GM19043 (cell line): ENCODE measurements around the gene FOXP3.
"Not testable (repeated sequence)": the region's sequence is repeated elsewhere in the genome, so short reads cannot be mapped to it uniquely, and the experiment has no call there.

Experiments used
- ATAC-seq: cut with Tn5 transposase; IDR thresholded peaks from one replicate; pipeline ENCODE4 v1.9.1; 2021; ENCODE audit warnings: low read depth; ENCODE audit not compliant: unreplicated experiment

FOXP3 gene

GRCh38 chrX:49264460-49264859 is at the start of gene FOXP3:
TSS of gene FOXP3 (minus strand) at chrX:49264710. CDS start at chrX:49258505, 6,205 bp downstream.
- no peak for ATAC-seq

DNA sequence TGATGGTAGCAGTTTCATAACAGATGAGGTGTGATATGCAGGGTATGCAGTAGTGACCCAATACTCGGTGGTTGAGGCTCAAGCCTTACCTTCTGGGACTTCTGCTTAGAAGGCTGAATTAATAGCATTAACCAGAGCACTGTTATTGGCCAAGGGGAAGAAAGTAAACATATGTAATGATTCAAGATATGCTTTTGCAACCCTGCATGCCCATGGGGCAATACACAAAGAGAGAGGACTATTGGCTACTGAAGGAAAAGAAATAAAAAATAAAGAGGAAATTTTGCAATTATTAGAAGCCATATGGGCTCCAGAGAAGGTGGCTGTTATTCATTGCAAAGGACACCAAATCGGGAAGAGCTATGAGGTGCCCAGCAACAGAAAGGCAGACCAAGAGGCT is 47.7 kb upstream of the FOXP3 start:
- ATAC-seq, result no peak

GRCh38 chrX:49310371-49310770 is 45.9 kb upstream of the FOXP3 start:
- no peak for ATAC-seq

- no peak for ATAC-seq
Observed at GRCh38 chrX:49309401-49309981, 45.0 kb upstream of the FOXP3 start.

GRCh38 chrX:49308604-49309269 is 44.2 kb upstream of the FOXP3 start:
- ATAC-seq, result no peak

DNA sequence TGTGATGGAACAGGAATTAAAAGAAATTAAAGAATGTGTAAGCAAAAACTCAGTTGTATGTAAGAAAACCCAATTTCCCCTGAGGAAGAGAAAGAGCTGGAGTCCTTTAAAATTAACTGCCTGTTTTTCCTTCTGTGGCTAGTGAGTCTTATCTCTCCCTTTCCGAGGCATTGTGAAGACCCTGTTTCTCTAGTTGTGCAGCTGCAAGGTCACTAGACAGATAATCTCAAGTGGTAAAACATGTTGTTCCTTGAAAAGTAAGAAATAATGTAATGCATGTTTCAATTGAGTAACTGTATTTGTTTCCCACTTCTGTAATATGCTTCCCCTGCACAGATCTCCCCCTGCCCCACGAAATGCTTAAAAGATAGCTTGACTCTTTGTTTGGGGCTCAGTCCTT is 43.3 kb upstream of the FOXP3 start:
- ATAC-seq, result not testable (repeated sequence)

DNA sequence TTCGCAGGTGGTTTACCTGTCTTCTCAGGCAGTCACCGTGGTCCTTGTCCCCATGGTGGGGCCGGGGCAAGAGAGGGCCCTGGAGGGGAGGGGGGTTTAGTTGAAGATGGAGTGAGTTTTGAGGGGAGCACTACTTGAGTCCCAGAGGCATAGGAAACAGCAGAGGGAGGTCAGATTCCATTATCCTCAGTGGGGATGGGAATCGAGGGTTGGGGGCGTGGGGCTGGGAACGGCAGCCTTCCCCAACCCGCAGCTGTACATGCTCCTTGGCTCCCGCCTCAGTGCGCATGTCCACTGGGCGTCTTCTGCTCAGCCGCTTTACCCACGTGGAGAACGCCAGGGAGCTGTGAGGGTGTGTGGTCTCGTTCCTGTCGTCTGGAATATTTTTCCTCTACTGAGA is 38.8 kb upstream of the FOXP3 start, which contains the start of gene GAGE10:
GAGE10 (plus strand) TSS at position 301 of the 400 bp plus-strand sequence. CDS start 1,214 bp downstream, outside the sequence.
- no peak for ATAC-seq

- no peak for ATAC-seq
Observed at GRCh38 chrX:49300703-49301102, 36.2 kb upstream of the FOXP3 start.

- ATAC-seq, result not testable (repeated sequence)
Observed at GRCh38 chrX:49299293-49299692, 34.8 kb upstream of the FOXP3 start.

- ATAC-seq, result no peak
Observed at GRCh38 chrX:49292400-49293362, 28.2 kb upstream of the FOXP3 start.

GRCh38 chrX:49291615-49292337 is 27.3 kb upstream of the FOXP3 start:
- ATAC-seq, result peak; percentile 63

DNA sequence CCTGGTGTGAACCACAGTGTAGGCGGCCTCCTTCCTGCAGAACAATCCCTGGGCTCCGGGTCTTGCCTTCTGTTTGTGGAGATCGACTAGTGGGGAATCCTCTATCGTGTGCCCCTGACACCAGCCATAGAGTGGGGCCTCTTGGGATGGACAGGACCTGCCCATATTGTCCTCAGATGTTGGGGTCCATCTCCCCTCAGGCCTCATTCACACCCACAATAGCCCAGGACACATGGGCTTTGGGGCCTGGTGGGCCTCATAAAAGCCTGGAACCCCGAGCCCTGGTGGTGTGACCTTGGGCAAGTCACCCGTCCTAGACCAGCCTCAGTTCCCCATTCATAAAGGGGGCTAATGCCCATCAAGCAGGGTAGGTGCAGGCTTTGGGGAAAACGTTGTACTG is 25.7 kb upstream of the FOXP3 start:
- no peak for ATAC-seq

- no peak for ATAC-seq
Observed at GRCh38 chrX:49287665-49288064, 23.2 kb upstream of the FOXP3 start.

DNA sequence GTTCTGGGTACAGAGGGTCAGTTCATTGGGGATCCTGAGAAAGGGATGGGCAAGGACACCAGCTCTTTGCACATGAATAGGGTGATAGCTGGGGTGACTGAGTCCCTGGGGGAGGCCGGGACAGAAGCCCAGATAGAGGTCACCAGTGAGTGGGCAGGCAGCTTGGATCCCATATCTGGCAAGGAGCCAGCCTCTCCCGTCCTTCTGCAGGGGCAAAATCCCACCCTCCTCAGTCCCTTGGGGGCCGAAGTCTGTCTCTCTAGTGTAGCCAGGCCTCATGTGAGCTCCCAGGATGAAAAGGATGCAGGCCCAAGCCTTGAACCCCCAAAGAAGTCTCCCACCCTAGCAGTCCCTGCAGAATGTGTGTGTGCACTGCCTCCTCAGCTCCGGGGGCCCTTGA is 22.1 kb upstream of the FOXP3 start:
- no peak for ATAC-seq

- no peak for ATAC-seq
Observed at GRCh38 chrX:49286136-49286535, 21.6 kb upstream of the FOXP3 start.

- ATAC-seq, result no peak
Observed at GRCh38 chrX:49284212-49284611, 19.7 kb upstream of the FOXP3 start.

GRCh38 chrX:49282647-49283011 is 18.1 kb upstream of the FOXP3 start:
- no peak for ATAC-seq

- no peak for ATAC-seq
Observed at GRCh38 chrX:49278081-49278480, 13.6 kb upstream of the FOXP3 start.

DNA sequence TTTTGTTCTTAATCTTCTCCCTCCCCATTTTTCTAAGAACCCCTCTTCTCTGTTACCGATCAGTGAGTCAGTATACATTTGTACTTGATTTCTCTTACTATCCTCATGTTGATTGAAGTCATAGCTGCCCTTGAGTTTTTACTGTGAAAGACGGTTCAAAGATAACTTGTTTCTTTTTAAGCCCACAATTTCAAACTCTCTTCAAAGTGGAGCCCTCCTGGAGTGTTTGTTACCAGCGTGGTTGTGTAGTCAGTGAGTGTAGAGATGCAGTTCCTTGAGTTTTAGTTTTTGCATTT is 13.0 kb upstream of the FOXP3 start:
- ATAC-seq, result no peak

GRCh38 chrX:49276671-49277534 is 12.4 kb upstream of the FOXP3 start:
- no peak for ATAC-seq
